C4-2B (cell line): ENCODE data around the gene SMIM11.

Experiments used
- ZFX ChIP-seq: fragments of 450-650 bp; IDR thresholded peaks from 2 replicates; pipeline ENCODE4 v1.6.1; 2017
- TF ChIP-seq, protein P1 (sequence below): fragments of 450-650 bp; conservative IDR thresholded peaks from 2 replicates; pipeline ENCODE4 v1.5.1; 2017; ENCODE audit warnings: mild to moderate bottlenecking

DNA sequence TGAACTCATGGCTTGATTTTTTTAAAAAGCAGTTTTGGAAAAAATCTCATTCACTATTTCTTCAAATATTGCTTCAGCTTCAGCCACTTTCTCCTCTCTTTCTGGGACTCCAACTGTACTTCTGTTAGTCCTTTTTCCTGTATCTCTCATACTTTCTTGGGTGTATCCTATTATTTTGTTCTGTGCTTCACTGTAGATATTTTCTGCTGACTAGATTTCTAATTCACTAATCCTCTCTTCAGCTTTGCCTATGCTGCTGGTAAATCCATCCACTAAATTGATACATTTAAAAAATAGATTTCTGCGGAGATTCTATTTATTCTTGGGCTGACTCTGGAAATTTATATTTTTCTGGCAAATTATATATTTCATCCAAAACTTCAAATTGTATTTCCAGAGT lies 16.4 kb upstream of the SMIM11 start:
- TF ChIP-seq, protein P1, sequence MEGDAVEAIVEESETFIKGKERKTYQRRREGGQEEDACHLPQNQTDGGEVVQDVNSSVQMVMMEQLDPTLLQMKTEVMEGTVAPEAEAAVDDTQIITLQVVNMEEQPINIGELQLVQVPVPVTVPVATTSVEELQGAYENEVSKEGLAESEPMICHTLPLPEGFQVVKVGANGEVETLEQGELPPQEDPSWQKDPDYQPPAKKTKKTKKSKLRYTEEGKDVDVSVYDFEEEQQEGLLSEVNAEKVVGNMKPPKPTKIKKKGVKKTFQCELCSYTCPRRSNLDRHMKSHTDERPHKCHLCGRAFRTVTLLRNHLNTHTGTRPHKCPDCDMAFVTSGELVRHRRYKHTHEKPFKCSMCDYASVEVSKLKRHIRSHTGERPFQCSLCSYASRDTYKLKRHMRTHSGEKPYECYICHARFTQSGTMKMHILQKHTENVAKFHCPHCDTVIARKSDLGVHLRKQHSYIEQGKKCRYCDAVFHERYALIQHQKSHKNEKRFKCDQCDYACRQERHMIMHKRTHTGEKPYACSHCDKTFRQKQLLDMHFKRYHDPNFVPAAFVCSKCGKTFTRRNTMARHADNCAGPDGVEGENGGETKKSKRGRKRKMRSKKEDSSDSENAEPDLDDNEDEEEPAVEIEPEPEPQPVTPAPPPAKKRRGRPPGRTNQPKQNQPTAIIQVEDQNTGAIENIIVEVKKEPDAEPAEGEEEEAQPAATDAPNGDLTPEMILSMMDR: no peak
- no peak for TF ChIP-seq ZFX
